Fibroblast of lung (primary cell): ENCODE results near the gene NEXN. TPM values are rescaled to one million over a fixed set of nuclear protein-coding genes. Genes with fewer than 3 reads are reported as not detected.

Experiments
- DNase-seq, 2 donors: peaks; one replicate each; pipeline versions ENCODE4 v3.0.0 to v3.0.0-alpha.2; 2010; ENCODE audit warnings: low read depth in 2 of 2
- H2AFZ ChIP-seq: 2 replicates; pipeline ENCODE4 v1.5.1; 2012; ENCODE audit warnings: low read length, control low read depth, inconsistent platforms
- H3K27ac ChIP-seq: 2 replicates; pipeline ENCODE4 v1.5.1; 2011; ENCODE audit warnings: low read length, control low read depth; ENCODE audit not compliant: insufficient read depth
- H3K27me3 ChIP-seq: 2 replicates; pipeline ENCODE4 v1.5.1; 2011; ENCODE audit warnings: mild to moderate bottlenecking, low read length; ENCODE audit not compliant: control insufficient read depth, insufficient read depth
- H3K36me3 ChIP-seq: 2 replicates; pipeline ENCODE4 v1.5.1; 2011; ENCODE audit warnings: low read length; ENCODE audit not compliant: control insufficient read depth, insufficient read depth
- H3K4me1 ChIP-seq: 2 replicates; pipeline ENCODE4 v1.5.1; 2011; ENCODE audit warnings: low read length; ENCODE audit not compliant: control insufficient read depth, insufficient read depth; ENCODE audit errors: extremely low read depth
- H3K4me2 ChIP-seq: 2 replicates; pipeline ENCODE4 v1.5.1; 2011; ENCODE audit warnings: low read length, control low read depth; ENCODE audit not compliant: insufficient read depth; ENCODE audit errors: extremely low read depth
- H3K4me3 ChIP-seq, 4 experiments: fragments of 200-600 bp in 1 of 4; sonication (generic) in 1 of 4; replicated peaks in 1 of 4; 2 replicates each; pipeline ENCODE4 v1.5.1; 2011 to 2016; ENCODE audit warnings: low read length in 4 of 4, low read depth in 3 of 4, mild to moderate bottlenecking in 3 of 4, control low read depth in 2 of 4, inconsistent platforms in 1 of 4, mixed read lengths in 1 of 4; ENCODE audit not compliant: insufficient read depth in 1 of 4; ENCODE audit errors: control extremely low read depth in 1 of 4
- H3K79me2 ChIP-seq: 2 replicates; pipeline ENCODE4 v1.5.1; 2012; ENCODE audit warnings: mild to moderate bottlenecking, low read length, inconsistent platforms; ENCODE audit not compliant: control insufficient read depth, insufficient read depth
- H3K9ac ChIP-seq: 2 replicates; pipeline ENCODE4 v1.5.1; 2011; ENCODE audit warnings: mild to moderate bottlenecking, low read length, control low read depth; ENCODE audit not compliant: insufficient read depth
- H3K9me3 ChIP-seq: 2 replicates; pipeline ENCODE4 v1.5.1; 2012; ENCODE audit warnings: low read depth, low read length; ENCODE audit not compliant: control insufficient read depth, insufficient read depth
- H4K20me1 ChIP-seq: 2 replicates; pipeline ENCODE4 v1.5.1; 2011; ENCODE audit warnings: low read length; ENCODE audit not compliant: control insufficient read depth, insufficient read depth; ENCODE audit errors: extremely low read depth
- EZH2 ChIP-seq: IDR thresholded peaks from 2 replicates; pipeline ENCODE4 v1.5.1; 2012; ENCODE audit warnings: low read length, control low read depth, mild to moderate bottlenecking; ENCODE audit errors: missing control alignments
- polyA plus RNA-seq, 2 donors: library from polyadenylated mRNA; depleted of rRNA in 1 of 2; stranded (reverse) in 1 of 2; unstranded in 1 of 2; fragments of >200 nt; gene quantifications; 2 replicates each; pipeline ENCODE4 v1.2.1, GENCODE V29; 2011 to 2012; ENCODE audit warnings: missing spikeins in 1 of 2
- total RNA-seq: library from RNA; depleted of rRNA; stranded (reverse); fragments of >200 nt; gene quantifications from 2 replicates; pipeline ENCODE4 v1.2.1, GENCODE V29; 2014
- TF ChIP-seq, protein P1 (sequence below), 2 donors: IDR thresholded peaks in 1 of 2; conservative IDR thresholded peaks in 1 of 2; 1 replicate in 1 of 2; 2 replicates in 1 of 2; pipeline ENCODE4 v1.5.1; 2011 to 2012; ENCODE audit warnings: low read length in 2 of 2, control low read depth in 1 of 2, inconsistent platforms in 1 of 2, low read depth in 1 of 2, mild to moderate bottlenecking in 1 of 2

Gene NEXN
- total and polyA plus RNA-seq, 2 donors (not counting 1 experiment from before 2014, with no cell fraction given): 24.4 to 49.0 TPM

DNA sequence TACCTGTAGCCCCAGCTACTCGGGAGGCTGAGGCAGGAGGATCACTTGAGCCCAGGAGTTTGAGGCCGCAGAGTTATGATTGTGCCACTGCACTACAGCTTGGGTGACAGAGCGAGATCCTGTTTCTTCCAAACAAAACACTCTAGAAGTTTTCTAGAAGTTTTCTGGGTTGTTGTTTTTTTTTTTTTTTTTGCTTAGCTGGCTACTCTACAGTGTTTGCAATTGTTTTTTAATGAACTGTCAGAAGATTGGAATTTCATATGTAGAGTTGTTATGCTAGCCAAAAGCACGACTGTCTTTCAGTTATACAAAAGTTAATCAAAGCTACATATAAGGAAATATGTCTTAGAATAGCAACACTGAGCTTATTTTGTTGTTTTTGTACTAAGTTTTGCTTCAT is 30.9 kb upstream of the NEXN start:
- no peak overlapping the region for H3K4me2 ChIP-seq
- no peak overlapping the region for H3K4me3 ChIP-seq
- no peaks in the 10 kb centered on the region for H3K79me2 ChIP-seq
- TF ChIP-seq, protein P1, sequence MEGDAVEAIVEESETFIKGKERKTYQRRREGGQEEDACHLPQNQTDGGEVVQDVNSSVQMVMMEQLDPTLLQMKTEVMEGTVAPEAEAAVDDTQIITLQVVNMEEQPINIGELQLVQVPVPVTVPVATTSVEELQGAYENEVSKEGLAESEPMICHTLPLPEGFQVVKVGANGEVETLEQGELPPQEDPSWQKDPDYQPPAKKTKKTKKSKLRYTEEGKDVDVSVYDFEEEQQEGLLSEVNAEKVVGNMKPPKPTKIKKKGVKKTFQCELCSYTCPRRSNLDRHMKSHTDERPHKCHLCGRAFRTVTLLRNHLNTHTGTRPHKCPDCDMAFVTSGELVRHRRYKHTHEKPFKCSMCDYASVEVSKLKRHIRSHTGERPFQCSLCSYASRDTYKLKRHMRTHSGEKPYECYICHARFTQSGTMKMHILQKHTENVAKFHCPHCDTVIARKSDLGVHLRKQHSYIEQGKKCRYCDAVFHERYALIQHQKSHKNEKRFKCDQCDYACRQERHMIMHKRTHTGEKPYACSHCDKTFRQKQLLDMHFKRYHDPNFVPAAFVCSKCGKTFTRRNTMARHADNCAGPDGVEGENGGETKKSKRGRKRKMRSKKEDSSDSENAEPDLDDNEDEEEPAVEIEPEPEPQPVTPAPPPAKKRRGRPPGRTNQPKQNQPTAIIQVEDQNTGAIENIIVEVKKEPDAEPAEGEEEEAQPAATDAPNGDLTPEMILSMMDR (conservative IDR thresholded peaks at IDR 0.05 in 1 of 2, IDR thresholded peaks at IDR 0.05 in 1 of 2; ENCODE audit: low read depth in 1 of 2, low read length in 2 of 2): no peak
- DNase-seq: peak; percentile 29 to 86
- no peak overlapping the region for H3K27ac ChIP-seq
- no peaks in the 10 kb centered on the region for H3K4me1 ChIP-seq
- no peaks in the 10 kb centered on the region for H3K9me3 ChIP-seq
- H3K9ac ChIP-seq: no peak overlapping the region
- H2AFZ ChIP-seq: no peak overlapping the region
- H3K36me3 ChIP-seq: no peaks in the 10 kb centered on the region
- H3K27me3 ChIP-seq: no peaks in the 10 kb centered on the region
- H4K20me1 ChIP-seq: no peaks in the 10 kb centered on the region

DNA sequence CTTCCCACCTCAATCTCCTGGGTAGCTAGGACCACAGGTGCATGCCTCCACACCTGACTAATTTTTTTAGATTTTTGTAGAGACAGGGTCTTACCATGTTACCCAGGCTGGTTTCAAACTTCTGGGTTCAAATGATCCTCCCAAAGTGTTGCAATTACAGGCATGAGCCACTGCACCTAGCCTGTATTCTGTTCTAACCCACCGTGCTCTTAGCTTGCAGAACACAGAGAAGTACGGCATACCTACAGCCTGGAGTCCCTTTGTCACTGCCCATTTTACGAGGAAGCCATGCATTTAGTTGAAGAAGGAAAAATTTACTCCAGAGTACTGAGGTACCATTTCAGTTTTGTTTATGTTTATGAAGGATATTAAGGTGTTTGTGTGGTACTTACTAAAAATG is 29.7 kb upstream of the NEXN start:
- Histone ChIP-seq H3K27me3 (no peaks in the 10 kb centered on the region), H3K9ac (no peak overlapping the region), H3K79me2 (no peaks in the 10 kb centered on the region), H3K27ac (no peak overlapping the region), H3K4me1 (no peaks in the 10 kb centered on the region), H4K20me1 (no peaks in the 10 kb centered on the region), H3K9me3 (no peaks in the 10 kb centered on the region), H3K36me3 (no peaks in the 10 kb centered on the region), H3K4me2 (no peak overlapping the region), H2AFZ (no peak overlapping the region), H3K4me3 (no peak overlapping the region)
- TF ChIP-seq EZH2: no peak
- TF ChIP-seq, protein P1 (conservative IDR thresholded peaks at IDR 0.05 in 1 of 2, IDR thresholded peaks at IDR 0.05 in 1 of 2; ENCODE audit: low read depth in 1 of 2, low read length in 2 of 2): no peak
- no peak for DNase-seq

DNA sequence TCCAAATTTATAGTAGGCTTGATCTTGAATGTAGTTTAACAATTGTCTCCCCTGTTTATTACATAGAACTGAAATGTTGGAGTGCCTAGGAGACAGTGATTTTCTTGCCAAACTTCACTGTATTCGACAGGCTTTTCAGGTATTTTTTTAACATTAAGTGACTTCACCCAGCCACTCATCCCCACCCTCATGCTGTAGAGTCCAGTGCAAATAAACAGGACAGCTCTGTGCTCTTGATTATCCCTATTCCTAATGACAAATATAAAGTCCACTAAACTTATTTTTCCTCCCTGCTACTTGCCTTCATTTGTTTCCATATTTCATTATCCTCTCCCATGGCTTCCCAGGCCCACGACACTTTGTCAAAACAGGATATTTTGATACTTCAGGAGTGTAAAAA is 29.2 kb upstream of the NEXN start:
- Histone ChIP-seq H2AFZ (no peak overlapping the region), H3K36me3 (no peaks in the 10 kb centered on the region), H3K27me3 (no peaks in the 10 kb centered on the region), H4K20me1 (no peaks in the 10 kb centered on the region), H3K4me1 (no peaks in the 10 kb centered on the region), H3K9me3 (no peaks in the 10 kb centered on the region), H3K79me2 (no peaks in the 10 kb centered on the region), H3K4me3 (no peak overlapping the region), H3K4me2 (no peak overlapping the region), H3K27ac (no peak overlapping the region), H3K9ac (no peak overlapping the region)
- no peak for DNase-seq
- TF ChIP-seq, protein P1 (conservative IDR thresholded peaks at IDR 0.05 in 1 of 2, IDR thresholded peaks at IDR 0.05 in 1 of 2; ENCODE audit: low read depth in 1 of 2, low read length in 2 of 2): no peak
- no peak for TF ChIP-seq EZH2
